Activated CD8-positive, alpha-beta memory T cell treated with anti-CD3 and anti-CD28 coated beads, Interleukin-2, amount 50 U/mL, for 1 hour (primary cell): ENCODE results near the gene THUMPD2.
"Not testable (repeated sequence)": the region's sequence is repeated elsewhere in the genome, so short reads cannot be mapped to it uniquely, and the experiment has no call there.

Experiments used
- DNase-seq: peaks from one replicate; pipeline ENCODE4 v3.0.0-alpha.2; 2020; ENCODE audit errors: extremely low read depth

The THUMPD2 gene

DNA sequence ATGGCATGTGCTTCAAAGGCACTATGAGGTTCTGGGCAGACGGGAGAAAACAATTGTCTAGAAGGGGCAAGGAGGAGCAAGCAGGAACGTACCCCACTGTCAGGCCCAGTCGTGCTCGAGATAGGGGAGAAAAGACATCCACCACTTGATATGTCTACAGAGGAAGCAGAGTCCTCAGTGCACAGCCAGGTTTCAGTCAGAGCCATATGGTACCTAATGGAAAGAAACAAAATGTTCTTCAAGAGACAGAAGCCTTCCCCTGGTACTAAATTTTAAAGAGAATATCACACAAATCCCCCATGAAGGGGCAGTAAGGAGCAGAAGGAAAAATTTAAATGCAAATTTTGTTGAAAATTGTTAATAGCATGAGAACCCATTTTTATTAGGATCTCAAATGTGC lies 21.9 kb downstream of the THUMPD2 start:
- no peak for DNase-seq

DNA sequence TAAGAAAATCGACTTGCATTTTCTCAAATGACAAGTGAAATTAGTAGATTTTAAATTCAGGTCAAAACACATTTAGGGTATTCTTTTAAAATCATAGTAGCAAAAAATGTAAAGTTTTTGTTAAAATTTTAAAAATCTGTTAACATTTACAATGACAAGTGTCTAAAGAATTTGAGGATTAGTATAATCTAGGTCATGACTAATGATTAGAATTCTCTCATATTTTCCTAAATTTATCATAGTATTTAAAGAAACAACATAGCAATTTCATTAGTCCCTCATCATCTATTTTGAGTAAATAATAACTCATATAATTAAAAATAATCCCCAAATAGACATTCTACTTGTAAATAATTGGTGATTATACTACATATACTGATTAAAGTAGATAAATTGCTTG lies 23.6 kb downstream of the THUMPD2 start:
- DNase-seq: no peak

DNA sequence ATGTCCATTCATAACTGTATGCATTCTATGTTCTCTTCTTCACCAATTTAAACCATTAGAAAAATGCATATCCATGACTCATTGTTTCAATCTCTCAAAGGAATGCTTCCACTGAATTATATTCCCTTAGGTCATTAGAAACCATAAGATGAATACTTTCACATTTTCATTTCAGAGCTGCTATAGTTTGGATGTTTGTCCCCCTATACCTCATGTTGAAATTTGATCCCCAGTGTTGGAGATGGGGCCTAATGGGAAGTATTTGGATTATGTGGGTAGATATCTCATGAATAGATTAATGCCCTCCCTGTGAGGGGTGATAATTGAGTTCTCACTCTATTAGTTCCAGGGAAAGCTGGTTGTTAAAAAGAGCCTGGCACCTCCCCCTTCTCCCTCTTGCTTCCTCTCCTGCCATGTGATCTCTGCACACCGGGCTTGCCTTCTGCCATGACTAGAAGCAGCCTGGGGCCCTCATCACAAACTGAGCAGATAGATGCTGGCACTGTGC lies 35.7 kb downstream of the THUMPD2 start:
- DNase-seq: no peak

DNA sequence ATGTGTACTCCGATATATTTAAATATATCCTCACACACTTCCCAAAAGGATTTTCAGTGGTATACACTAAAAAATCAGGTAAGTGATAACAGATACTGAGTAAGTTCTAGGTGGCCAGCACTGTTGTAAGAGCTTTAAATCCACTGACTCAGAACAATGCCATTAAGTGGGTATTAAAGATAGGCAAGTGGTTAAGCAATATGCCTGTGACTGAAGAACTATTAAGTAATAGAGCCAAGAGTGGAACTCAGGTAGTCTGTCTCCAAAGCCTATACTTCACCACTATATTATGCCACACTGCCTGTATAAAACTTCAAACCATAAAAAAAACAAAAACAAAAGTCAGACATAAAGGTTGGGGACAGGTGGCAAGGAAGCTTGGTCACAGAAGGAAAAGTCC lies 37.2 kb downstream of the THUMPD2 start:
- no peak for DNase-seq

DNA sequence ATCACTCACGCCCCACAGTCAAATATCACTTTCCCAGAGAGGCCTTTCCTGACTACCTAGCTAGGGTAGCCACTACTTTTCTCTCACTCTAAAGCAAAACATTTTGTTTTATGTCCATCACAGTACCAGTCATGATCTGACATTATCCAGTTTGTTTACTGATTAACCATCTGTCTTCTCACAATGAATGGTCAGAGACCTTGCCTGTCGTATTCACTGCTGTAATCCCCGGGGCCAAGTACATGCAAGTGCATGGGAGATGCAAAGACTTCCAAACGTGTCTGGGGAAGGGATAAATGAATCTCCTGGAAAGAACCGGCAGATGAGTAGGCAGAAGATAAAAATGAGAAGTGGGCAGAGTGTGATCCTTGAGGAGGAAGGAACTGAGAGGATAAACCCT lies 39.7 kb downstream of the THUMPD2 start:
- no peak for DNase-seq

DNA sequence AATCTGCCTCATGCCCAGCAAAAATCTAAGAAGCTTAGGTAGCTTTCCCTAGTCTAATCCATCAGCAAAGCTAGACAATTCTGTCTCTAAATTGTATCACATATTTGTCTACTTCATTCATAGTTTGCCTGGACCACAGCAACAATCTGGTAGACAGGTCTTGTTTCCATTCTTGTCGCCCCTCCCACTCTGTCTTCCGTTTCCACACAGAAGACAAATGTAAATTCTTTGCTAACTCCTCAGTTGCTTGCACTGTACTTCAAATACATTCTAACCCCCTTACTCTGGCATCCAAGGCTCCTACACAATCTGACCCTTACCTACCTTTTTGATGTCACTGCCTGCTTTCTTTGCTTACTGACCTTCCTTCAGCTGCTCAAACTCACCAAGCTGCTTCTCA lies 40.1 kb downstream of the THUMPD2 start:
- no peak for DNase-seq

DNA sequence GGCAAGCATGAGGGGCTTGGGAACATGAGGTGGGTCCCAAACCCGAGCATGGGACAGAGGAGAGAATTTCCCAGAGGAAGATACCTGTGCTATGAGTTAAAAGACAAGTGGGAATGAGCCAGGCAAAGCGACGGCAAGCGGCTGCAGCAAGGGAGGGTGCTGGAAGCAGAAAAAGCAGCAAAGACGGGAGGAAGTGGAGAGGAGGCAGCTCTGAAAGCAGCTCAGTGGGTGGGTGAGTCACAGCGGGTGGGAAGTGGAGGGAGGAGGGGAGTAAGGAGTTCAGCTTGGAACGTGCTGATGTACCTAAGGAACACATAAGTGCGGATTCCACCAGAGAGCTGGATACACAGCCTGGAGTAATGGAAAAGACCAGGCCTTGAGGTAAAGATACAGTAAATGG lies 41.4 kb downstream of the THUMPD2 start:
- DNase-seq: no peak

DNA sequence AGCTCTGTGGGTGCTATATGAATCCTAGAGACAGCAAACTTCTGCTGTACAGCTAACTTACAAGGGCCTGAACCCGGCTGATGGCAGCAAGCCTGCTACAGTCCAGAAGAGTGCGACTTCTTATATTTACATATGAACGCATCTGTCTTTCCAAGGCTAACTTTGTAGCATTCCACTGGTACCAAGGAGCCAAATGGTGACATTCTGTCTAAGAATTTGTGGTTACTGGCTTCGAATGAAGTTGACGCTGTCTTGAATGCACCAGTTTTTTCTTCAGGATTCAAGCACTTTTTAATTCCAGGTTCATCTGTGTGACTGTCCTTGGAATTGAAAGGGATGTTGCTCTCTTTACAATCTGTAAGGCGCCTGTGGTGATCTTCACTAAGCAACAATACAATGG lies 42.4 kb downstream of the THUMPD2 start:
- DNase-seq: no peak

DNA sequence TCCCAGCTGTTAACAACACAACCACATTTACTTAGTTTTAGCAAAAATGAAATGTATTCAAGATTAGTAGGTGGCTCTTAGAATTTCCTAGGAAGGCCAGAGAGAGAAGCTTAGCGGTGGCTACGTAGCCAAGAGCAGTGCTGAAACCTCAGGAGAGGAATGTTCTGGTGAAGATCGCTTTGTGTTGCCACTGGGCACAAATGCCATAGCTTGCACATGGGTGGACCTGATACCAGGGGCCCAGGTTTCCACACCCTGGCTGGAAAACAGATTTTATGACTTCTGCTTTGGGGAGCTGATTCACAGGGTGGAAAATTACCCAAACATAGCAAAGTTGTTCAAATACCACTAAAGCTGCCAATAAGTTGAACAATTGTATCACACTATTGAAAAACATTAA lies 43.4 kb downstream of the THUMPD2 start:
- no peak for DNase-seq

DNA sequence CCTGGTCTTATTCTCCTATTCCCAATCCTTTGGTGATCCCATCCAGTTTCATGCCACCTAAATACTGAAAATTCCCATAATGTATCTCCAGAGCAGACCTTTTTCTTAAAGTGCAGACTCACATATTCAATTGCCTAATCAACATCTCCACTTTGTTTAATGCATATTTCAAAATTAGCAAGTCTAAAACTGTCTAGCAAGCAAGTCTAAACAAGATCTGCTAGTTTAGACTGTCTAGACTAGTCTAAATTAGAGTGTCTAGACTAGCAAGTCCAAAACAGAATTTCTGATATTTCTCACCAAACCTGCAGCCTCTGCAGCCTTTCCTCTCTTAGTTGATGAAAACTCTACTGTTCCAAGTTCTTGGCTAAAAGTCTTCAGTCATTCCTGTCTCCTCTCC lies 44.6 kb downstream of the THUMPD2 start:
- DNase-seq: no peak

DNA sequence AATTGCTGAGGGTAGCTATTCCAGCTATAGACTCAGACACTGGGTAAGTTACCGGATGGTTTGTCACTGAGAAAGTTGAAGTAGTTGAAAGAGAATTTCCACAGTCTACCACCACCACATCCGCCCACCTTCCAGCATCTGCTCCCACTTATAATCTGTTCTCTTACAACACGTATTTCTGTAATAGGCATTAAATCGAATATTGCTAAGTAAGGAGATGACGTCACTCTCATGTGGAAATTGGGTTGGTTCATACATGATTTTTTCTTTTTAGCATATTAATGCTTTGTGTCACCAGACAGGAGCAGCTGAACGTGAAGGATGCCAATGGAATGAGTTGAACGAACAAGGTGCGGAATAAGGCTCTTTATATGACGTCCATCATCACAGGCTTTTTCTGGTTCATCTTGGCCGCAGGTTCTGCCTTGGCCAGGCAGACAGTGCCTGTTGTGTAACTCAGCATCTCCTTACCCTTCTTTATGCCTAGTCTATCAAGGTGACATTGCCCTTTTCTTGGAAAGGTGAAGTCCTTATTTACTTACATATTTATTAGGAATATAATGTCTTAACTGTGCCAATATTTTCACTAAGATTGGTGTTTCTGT lies 45.9 kb downstream of the THUMPD2 start:
- no peak for DNase-seq

DNA sequence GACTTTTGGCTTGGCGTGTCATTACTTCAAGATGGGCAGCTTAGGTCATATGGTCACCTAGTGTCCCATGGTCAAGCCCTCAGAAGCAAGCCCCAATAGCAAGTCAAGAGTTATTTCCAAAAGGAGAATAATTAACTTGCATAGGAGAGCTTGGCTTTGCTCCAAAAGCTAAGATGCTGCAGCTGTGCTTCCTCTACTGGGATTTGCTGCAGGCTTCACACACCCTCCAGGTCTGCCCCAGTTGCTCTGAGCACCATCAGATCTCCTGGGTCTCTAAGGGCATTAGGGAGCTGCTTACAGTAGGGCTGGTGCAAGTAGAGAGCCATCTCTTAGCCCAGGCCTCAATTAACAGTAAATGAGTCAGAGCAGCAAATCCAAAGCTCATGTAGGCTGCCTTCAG lies 46.6 kb downstream of the THUMPD2 start:
- DNase-seq: no peak

DNA sequence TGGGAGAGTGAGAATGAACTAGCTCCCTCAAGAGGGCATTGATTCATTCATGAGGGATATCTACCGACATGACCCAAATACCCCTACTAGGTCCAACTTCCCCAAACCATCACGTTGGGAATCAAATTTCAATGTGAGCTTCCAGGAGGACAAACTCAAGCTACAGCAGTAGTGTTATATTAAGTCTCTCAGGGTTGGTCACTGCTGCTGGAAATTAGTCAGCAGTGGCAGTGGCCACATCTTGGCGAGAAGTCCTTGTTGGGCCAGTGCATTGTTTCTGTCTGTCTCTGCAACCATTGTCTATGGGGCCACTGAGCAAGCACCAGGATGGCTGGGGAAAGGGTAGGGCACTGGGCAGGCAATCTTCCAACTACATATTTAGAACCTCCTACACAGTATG lies 47.5 kb downstream of the THUMPD2 start:
- DNase-seq: no peak

DNA sequence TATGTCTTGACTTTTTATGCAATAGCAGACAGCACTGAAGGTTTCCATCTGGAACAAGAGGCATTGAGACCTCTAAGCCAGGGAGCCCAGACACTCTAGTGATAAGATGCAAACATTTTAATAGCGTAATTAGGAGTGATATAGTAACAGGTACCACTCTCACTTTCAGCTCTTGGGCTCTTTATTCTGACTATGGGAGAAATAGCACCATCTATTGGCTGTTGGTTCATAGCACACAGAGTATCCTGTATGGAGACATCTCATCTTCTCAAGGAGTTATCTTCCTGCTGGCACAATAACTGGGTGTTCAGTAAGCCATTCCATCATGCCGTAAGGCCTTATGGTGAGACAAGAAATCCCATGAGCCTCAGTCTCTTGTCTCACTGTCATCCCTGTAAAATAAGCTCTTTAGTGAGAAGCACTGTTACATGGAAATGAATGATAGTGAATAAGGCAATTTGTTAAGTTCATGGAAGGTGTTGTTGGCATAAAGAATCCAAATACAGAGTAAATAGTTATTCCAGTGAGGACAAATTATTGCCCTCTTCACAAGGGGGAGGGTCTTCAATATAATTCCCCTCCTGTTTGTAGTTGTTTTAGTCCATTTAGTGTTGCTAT lies 48.3 kb downstream of the THUMPD2 start:
- no peak for DNase-seq

DNA sequence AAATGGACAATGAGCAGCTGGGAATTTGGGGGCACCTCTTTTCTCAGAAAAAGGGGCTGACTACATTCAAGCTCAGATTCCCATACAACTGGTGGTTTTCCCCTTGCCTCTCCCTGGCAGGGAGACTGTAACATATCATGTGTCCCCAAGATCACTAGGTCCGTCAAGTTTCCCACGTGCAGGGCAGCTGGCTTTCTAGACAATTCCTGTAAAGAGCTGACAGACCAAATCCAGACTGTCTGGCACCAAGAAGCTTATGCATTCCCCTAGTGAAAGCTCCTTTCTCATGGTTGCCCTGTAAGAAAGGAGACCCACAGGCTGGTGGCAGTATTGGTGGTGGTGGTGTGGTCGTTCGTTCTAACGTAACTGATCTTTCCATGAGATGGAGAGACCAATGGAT lies 48.8 kb downstream of the THUMPD2 start:
- DNase-seq: no peak

DNA sequence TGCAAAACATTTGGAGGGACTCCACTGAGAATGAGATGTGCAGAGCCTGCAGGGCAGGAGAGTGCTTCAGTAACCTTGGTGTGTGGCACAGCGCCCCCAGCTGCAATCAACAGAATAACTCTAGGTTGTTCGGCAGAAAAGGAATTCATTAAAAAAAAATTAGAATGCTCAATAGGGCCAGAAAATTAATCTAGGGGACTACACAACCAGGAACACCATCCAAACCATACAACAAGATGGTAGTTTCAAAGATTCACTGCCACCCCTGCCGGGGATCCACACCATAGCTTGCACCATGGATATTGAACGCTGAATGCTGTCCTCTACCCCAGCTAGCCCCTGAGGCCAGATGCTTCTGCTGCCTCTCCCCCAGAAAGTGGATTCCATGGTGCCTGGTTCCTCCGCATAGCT lies 50.1 kb downstream of the THUMPD2 start:
- no peak for DNase-seq

DNA sequence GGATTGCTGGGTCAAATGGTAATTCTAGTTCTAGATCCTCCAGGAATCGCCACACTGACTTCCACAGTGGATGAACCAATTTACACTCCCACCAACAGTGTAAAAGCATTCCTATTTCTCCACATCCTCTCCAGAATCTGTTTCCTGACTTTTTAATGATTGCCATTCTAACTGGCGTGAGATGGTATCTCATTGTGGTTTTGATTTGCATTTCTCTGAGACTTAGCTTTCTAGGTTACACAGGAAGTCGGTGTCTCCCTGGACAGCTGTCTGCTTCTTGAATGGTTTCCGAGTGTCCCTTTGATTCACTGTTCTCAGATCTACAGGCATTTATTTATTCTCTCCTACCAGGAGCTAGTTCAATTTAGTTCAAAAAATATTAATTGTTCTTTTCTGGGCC lies 51.0 kb downstream of the THUMPD2 start:
- DNase-seq: not testable (repeated sequence)

DNA sequence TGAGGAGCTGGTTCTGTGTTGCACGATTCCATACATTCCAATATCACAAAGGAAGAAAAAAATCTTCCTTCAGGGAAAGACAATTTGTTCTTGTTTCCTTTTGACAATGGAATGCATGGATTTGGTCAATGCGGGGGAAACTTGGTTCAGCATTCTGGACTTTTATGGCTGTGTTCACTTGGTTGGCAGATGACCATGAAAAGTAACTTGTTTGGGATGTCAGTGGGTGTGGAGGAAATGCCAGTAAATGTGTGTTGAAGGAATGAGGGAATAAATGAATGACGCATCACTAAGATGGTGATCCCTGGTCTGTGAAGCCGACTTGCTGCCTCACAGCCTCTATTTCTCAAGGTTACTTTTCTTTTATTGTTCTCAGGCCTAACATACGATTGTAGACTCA lies 53.7 kb downstream of the THUMPD2 start:
- DNase-seq: no peak

DNA sequence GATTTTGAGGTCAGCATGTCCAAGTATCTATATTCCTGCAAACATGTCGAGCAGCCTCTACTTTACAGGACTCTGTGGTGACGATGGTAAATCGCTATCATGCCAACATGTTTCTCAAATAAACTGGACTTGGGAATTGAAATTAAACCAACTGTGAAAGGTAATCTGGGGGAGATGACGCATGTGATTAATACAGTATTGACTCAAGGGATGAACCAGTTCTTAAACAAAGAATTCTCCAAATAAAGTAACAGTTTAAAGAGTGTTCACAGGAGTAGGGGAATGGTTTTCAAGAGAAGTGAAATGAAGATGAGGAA lies 54.3 kb downstream of the THUMPD2 start:
- no peak for DNase-seq

DNA sequence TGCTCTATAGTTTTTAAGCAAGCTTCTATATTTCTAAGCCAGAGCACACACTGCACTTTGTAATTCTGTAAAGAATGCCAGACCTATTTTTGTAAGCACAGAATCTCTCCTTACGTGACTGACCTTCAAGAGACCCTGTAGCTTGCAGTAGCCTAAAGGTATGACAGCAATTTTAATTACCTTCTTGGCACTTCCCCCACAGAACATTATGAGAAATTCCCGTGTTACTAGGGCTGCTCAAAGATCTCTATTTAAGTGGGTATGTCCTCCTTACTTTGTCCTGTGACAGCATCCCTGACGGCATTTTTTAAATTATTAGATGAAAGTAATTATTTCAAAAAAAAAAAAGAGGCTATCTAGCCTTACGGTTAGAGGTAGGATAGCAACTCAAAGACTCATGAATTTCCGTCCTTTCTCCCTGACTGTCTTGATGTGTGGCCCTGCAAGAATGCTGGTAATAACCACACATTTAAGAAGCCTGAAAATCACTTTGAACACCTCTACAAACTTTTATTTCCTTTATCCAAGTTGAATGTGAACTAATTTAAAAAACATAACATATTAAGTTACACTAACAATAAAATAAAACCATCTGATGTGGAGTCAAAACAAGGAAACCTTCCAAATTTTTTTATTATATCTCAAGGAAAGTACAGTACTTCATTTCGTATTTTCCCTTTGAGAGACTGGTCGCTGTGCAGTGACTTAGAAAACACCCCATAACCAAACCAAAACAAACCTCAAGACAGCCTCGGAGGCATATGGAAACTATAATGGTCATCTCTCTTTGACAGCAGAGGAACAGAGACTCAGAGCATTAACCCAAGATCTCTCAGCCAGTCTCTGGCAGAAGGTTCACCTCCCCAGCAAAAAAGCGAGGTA lies 54.9 kb downstream of the THUMPD2 start:
- no peak for DNase-seq

DNA sequence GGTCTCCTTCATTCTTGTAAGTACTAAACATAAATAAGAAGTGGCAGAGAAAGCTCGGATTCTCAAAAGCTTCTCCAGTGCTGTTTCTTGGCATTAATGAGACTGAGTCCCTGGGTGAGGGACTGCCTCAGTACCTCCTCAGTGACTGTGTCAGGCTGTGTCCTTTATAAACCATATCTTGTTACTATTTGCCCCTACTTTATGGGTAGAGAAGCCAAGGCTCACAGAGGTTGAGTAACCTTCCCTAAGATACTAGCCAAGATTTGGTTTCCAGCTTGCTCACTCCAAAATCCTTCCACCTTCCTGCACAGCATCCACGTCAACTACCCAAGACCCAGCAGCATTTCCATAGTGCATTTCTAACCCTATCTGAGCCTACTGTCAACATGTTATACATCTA lies 55.6 kb downstream of the THUMPD2 start:
- DNase-seq: no peak

DNA sequence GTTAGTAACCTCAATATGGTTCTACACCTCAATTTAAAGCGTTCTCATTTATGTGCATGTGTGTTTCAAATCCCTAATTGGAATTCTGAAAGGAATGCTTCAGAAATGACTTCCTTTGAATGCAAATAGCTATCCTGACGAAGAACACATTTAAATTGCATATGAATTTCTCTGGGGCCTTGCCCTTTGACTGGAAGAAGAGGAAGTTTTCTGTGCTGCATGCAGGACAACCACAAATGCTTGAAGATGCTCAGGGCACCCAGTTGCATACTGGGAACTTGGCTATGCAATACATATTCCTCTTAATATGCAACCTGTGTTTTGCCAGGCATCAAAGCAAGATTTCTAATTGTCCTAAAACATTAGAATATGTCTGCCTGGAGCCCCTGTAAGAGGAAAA lies 58.1 kb downstream of the THUMPD2 start:
- no peak for DNase-seq

DNA sequence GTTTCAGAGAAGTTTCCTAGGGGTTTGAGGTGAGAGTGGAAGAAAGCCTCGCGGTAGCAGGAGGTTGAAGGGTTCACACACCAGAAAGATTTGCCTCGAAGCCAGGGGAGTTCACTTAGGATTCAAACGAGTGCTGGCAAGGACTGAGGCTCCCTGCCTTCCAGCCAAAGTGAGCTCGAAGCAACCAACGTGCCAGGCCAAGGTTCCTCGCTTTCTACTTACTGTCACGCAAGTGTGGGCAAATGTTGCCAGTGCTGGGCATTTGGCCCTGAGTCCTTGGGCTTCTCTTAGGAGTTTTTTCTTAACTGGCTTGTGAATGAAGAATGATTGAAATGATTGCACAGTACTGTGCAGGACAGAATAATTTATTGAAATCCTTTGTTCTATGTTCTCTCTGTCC lies 59.7 kb downstream of the THUMPD2 start:
- no peak for DNase-seq
